Activated CD8-positive, alpha-beta memory T cell treated with anti-CD3 and anti-CD28 coated beads for 48 hours (primary cell): ENCODE measurements around the gene RAB3GAP1.

Experiments
- DNase-seq, 3 experiments: peaks; one replicate each; pipeline ENCODE4 v3.0.0-alpha.2; 2020; ENCODE audit warnings: low read depth in 2 of 3, low spot score in 2 of 3

The RAB3GAP1 gene

DNA sequence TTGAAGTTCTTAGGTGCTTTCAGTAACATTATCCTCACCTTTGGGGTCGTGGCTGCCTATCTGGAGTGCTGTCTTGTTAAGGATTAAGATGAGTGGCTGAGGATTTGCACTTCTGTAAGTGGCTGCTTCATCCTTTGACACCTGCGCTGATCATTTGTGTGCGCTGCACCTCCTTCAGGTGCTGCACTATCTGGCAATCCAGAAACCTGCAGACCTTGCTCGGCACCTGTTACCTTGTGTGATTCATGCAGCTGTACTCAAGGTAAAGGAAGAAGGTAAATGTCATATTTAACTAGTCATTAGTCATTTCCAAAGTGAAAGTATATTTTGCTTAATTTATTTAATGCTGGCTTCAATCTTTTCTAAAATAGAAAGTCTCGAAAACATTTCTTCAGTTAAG, 110.3 kb downstream of the RAB3GAP1 start:
- no peak for DNase-seq

DNA sequence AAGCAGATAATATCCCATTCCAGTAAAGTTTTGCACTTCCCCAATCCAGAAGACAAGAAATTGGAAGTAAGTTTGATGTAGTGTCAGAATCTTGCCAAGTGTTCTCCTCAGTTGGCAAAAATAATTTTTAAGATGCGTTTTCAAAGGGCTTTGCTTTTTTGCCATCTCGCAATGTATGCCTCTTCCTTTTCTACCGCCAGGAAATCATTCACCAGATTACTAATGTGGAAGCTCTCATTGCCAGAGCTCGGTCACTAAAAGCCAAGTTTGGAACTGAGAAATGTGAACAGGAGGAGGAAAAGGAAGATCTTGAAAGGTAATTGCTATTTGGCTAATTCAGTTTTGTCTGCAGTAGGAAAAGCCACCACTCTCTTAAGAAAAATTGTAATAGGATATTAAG, 110.7 kb downstream of the RAB3GAP1 start:
- DNase-seq, result no peak

GRCh38 chr2:135163306-135163705, 111.2 kb downstream of the RAB3GAP1 start:
- DNase-seq, result no peak

DNA sequence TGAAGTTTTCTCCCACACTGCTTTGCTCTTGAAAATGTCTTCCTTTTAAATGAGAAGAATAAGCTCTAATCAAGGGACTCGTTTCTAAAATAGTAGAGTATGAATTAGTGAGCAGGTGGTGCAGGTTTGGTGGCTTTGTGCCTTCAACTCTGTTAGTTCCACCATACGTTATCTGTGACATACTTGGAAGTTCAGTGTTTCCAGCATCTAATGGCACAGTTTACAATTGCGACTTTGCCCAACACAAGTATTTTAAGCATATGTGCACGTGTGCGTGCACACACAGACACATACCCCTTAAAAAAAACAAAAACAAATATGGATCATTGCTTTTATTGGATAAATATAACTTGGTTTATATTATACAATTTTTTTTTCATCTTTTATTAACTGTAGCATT, 111.8 kb downstream of the RAB3GAP1 start:
- no peak for DNase-seq

DNA sequence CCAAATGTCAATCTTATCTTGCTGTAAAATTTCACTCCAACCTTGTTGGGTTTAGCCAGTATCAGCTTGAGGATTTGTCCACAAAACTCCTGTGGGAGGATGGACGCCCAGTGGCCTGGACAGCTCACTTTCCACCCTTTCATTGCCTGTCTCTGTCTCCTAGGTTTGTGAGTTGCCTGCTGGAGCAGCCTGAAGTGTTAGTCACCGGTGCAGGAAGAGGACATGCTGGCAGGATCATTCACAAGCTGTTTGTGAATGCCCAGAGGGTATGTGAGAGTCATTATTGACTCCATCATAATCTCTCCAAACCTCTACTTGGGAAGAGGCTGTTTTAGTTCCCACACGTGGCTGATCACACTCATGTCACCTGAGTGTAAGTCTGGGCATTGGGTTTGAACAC, 112.3 kb downstream of the RAB3GAP1 start:
- DNase-seq, result no peak

- DNase-seq, result no peak
Measured at GRCh38 chr2:135167273-135167672, 115.2 kb downstream of the RAB3GAP1 start.

- no peak for DNase-seq
Measured at GRCh38 chr2:135168204-135168856, 116.2 kb downstream of the RAB3GAP1 start.

- DNase-seq, result no peak
Measured at GRCh38 chr2:135169900-135170753, 118.0 kb downstream of the RAB3GAP1 start.

DNA sequence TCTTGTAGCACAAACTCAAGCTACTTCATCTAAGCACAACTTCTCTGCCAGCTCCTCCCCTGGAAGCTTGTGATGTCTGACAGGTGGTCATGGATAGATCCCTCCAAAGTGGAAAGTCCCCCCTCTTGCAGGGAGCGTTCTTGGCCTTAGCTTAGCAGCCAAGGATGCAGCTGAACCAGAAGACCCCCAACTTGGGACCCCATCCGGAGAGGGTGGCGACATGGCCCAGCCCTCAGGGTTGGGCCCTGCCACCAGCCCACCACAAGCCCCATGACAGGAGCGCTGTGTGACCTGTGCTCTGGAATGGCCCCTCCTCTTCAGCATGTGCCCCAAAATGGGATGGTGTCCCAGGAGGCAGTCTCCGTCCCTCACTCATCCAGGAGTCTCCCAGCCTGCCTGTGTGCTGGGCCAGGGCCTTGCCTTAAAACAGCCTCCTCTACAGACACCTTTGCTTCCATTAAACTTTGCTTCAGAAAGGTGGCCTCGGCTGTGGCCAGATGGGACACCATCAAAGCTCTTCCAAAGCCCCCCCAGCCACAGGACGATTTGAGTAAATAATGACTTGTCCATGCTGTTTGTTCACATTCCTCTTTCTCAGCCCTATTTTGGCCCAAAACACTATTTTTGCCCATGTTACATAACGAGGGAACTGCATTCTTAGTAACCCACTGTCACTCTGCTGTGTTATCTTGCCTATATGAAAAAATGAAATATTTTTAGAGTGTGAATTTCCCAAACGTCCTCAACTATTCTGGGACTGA, 122.1 kb downstream of the RAB3GAP1 start:
- no peak for DNase-seq

GRCh38 chr2:135174810-135175093, 122.7 kb downstream of the RAB3GAP1 start:
- DNase-seq, result no peak

- DNase-seq, result no peak
Measured at GRCh38 chr2:135175177-135175576, 123.1 kb downstream of the RAB3GAP1 start.

GRCh38 chr2:135179689-135180088, 127.6 kb downstream of the RAB3GAP1 start:
- DNase-seq, result no peak

DNA sequence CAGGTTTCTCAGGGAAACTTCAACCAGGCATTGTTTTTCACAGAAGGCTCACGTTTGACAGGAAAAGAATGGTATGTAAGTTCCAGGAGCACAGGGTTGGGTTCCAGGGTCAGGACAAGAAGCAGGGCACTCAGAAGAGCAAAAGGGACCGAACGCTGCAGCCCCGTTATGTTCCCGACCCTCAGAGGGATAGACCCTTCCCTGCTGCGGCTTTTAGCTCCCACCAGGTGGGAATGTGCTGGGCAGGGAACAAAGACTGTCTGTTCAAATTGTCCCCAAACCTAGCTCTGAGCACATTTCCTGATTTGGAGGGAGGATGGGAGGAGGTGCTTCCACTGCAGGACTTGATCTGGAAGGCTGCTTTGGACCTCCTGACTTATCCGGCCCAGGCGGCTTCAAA, 130.1 kb downstream of the RAB3GAP1 start:
- DNase-seq, result no peak

GRCh38 chr2:135182601-135183000, 130.5 kb downstream of the RAB3GAP1 start:
- DNase-seq, result no peak

GRCh38 chr2:135183822-135184221, 131.7 kb downstream of the RAB3GAP1 start:
- DNase-seq, result no peak

DNA sequence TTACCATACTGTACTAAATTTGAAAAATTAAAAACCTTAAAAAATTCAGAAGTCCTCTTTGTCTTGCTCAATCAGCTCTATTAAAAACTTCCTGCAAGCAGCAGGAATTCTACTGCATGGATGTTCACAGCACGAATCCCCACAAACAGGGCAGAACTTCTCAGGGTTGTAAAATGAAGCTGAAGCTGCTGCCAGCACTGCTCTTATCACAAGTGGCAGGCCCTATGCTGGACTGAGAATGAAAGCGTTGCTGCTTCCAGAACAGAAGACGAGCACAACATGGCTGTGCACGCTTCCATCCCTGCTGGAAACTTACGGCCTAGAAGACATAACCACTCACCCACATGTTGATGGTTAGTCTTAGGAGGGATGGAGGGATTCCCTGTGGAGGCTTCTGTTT, 134.0 kb downstream of the RAB3GAP1 start:
- no peak for DNase-seq

DNA sequence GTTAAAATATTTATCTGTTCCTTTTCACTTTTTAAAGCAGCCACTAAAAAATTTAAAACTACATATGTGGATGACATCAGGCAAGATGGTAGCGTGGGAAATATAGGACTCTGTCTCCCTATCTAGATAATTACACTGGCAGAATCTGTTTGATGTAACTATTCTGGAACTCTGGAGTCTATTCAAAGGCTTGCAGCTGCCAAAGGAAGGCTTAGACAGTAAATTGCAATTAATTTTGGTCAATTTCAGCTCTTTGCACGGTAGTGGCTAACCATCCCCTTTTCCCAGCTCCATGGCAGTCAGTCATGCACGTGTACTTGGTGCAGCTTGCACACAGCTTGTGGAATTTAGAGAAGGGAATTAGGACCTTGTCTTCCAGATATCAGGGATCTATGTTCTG, 135.2 kb downstream of the RAB3GAP1 start:
- DNase-seq, result no peak

DNA sequence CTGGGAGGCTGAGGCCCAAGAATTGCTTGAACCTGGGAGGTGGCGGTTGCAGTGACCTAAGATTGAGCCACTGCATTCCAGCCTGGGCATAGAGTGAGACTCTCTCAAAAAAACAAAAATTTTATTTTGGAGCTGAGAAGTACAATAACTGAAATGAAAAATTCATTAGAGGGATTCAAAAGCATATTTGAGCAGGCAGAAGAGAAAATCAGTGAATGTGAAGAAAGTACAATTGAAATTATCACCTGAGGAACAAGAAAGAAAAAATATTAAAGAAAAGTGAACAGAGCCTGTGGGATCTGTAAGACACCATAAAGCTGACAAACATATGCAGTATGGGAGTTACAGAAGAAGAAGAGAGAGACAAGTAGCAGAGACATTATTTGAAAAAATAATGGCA, 137.1 kb downstream of the RAB3GAP1 start:
- no peak for DNase-seq

DNA sequence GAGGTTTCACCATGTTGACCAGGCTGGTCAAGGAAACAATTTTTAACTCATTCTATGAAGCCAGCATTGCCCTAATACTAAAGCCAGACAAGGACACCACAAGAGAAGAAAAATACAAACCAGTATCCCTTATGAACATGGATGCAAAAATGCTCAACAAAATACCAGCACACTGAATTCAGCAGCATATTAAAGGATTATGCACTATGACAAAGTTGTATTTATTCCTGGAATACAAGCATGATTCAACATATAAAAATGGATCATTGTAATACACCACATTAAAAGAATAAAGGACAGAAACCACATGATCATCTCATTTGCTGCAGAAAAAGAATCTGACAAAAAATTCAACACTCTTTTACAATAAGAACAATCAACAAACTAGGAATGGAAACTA, 138.7 kb downstream of the RAB3GAP1 start:
- no peak for DNase-seq

GRCh38 chr2:135198481-135198880, 146.4 kb downstream of the RAB3GAP1 start:
- DNase-seq, result no peak

DNA sequence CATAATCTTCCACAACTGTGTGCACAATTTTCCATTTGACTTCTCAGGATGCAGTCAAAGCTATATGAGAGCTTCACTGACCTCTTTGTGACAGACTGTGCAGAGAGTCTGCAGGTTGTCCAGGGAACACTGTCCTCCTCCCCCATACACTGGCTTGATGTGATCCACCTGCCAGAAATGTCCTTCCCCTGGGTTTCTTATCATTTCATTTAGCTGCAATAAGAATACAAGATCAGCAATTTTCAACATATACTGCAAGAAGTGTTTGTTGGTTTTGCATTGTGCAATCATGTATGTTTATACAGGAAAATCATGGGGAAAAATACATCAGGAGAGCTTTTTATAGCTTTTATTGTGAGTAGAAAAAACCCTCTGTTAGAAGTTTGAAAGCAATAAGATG, 150.7 kb downstream of the RAB3GAP1 start:
- no peak for DNase-seq

DNA sequence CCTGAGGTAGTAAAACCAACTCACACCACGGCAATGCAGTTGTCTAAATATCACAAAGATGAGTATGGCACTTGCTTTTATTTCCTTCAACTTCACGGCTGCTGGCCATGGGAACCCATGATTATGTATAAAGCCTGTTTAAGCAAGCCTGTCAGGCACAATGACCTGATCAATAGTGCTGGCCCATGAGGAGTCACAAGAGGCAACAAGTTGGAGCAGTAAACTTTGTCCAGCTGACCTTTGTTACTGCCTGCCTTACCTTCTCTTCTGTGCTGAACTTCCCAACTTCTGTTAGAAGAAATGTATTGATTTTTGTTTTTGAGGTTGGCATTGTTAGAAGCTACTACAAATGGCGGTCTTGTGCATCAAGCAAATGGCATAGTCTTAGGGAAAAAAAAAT, 151.9 kb downstream of the RAB3GAP1 start:
- DNase-seq, result no peak
